EL (cell line): ENCODE results near the gene CUX1.
"Not testable (repeated sequence)": the region's sequence is repeated elsewhere in the genome, so short reads cannot be mapped to it uniquely, and the experiment has no call there.

ENCODE experiments used
- DNase-seq: peaks from one replicate; pipeline ENCODE4 v3.0.0-alpha.2; 2016

CUX1 gene

DNA sequence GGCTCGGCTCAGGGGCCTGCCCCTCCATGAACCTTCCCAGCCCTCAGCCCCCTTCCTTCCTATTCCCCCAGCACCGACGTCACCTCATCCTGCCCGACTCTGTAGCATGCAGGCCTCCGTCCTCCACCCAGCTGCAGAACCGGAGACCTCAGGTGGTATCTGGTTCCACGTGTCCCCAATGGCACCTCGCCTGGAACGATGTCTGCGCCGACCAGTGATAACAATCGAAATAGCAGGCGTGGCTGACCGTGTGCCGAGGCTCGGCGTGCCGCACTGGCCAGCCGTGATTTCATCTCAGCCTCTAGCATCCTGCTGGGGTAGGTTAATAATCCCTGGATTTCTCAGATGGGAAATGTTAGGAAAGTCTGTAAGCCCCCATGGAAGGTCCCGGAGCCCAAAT is 171.7 kb downstream of the CUX1 start:
- DNase-seq: no peak

DNA sequence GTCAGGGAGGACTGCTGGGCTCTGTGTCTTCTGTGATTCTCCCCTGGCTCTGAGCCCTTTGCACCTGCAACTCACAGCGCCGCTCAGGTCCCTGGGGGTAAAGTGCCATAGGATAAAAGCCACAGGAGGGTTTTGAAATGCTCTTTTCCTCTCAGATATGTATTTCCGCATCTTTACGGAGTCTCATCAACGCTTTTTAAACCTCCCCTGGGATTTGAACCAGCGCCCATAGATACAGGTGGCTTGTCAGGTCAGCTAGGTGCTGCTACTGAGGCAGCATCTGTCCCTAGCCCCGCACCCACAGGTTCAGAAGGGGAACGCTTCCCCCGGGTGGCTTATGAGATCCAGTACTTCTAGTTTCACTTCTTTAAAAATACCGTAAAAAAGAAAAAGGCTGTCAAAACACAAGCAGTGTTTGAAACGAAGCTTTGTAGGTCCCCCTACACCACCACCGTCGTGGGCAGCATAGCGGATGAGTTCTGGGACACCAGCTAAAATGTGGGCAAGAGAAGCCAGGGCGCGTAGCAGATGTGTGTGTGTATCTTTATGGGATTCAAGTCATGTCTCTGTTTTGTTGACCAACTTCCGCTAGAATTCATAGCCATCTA is 173.5 kb downstream of the CUX1 start:
- DNase-seq: no peak

DNA sequence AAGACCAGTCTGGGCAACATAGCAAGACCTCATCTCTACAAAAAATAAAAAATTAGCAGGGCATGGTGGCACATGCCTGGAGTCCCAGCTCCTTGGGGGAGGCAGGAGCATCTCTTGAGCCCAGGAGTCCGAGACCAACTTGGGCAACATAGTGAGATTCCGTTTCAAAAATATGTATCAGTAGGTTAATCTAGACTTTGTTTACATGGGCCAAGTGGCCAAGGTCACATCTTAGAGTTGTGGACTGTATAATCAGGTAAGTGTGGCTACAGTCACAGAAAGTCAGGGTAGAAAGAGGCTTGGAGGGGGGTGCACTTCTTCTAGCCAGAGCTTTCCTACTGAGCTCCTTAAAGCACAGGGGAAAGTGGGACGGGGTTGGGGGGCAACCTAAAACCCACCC is 174.4 kb downstream of the CUX1 start:
- DNase-seq: no peak

DNA sequence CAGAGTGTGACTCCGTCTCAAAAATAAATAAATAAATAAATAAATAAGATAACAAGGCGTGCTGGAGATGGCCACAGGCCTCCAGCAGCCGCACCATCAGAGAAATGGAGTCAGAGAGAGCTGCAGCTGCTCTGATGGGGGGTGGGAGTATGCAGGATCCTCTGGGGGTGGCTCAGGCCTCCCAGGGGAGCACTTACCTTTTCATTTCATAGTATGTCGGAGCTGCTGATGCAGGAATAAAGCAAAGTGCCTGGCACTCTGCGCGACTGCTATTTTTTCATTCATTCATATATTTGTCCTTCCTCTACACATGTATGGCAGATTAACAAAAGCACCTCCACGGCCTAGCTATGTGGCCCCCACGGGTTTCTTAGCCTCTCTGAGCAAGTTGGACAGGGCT is 175.9 kb downstream of the CUX1 start:
- no peak for DNase-seq

DNA sequence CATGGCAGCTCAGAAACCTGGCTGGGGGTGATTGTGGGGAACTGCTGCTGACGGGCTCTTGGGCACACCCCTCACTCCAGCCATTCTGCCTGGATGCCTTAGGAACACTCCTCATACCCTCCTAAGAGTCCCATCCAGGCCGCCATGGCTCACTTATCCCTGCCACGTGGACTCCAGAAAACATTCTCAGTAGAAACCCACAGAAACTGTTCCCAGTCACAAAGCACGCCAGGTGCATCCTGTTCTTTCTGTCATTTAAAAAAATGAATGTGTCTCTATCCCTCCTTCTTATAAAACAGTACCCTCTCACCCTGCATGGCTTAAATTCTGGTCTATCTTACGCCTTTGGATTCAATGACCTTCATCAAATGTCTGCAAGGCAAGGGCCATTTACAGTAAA is 177.7 kb downstream of the CUX1 start:
- no peak for DNase-seq

DNA sequence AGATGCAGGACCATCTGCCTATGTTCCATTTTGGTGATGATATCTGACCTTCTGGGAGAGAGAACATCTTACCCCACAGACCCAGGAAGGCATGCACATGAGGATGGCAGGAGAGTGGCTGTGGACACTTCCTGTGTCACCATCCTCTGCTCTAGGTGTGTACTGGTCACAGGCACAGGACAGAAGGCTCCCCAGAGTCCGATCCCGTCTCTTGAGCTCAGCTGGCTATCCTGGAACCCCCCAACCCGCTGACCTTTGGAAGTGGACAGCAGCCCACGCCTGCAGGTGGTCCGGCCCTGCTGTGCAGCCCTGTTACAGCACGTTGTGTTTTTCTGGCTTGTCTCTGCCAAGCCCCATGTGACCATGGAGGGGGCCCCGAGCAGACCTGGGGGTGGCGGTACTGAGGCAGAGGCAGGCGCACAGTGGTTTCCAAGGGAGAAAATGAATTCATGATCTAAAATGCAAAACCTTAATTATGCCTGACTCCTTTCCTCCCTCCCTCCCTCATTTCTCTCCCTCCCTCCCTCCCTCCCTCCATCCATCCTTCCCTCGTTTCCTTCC is 178.8 kb downstream of the CUX1 start:
- no peak for DNase-seq

DNA sequence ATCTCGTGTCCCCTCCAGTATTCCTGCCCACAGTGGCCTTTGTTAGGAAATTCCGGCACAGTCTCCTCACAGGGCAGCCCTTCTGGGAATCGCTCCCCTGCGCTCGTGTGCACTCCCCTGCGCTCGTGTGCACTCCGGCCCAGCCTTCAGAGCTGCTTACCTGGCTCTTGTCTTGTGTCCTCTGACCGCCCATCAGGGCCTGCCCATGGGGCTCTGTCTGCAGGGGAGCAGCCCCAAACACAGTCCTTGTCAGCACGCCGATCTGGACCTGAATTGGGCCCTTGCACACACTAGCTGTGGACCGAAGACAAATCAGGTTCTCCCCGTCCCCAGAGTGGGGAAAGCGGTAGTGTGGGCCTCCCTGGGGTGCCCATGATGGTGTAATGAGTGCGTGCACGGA is 179.4 kb downstream of the CUX1 start:
- DNase-seq: no peak

DNA sequence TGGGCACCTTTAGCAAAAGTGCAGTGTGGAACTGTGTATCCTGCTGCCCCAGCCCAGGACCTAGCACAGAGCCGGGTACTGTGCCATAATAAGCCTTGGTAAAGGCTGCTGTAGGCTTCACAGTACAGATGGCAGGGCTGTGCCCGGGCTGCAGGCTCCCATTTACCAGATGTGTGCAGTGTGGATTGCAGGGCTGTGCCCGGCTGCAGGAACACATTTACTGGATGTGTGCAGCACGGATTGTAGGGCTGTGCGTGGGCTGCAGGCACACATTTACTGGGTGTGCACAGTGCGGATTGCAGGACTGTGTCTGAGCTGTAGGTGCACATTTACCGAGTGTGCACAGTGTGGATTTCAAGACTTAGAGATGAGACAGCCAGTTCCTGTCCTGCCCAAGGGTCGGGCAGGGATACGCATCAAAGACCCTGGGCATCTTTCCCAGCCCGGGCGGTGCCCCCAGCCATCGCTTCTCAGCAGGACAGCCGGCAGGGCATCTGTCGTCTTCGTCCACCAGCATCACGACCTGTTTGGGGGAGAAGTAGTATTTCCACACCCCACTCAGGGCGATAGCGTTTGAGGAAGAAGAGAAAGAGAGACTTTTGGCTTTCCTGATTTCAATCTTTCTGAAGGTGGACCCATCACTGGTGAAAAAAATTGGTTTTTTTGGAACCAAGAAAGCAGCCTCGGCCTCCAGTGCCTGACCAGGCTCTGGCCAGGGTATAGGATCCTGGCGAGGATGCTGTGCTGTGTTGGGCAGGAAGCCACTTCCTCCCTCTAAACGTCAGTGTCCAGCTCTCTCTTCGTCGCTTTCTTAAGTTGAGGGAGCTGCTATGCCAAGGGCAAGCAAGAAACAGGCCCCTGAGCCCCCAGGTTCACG is 180.8 kb downstream of the CUX1 start:
- no peak for DNase-seq

DNA sequence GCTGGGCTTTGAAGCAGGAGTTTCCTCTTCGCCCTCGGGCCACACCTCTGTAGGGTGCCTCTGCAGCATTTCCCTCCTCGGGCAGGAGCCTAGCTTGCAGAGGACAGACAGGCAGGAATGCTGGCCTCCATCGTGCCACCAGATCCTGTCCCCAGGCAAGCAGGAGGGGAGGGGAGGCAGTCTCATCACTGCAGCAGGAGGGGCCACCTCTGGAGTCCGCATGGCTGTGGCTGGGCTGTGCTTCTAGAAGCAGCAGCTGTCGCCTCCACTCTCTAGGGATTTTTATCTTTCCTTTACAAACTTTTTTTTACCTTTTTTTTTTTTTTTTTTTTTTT is 181.4 kb downstream of the CUX1 start:
- no peak for DNase-seq

DNA sequence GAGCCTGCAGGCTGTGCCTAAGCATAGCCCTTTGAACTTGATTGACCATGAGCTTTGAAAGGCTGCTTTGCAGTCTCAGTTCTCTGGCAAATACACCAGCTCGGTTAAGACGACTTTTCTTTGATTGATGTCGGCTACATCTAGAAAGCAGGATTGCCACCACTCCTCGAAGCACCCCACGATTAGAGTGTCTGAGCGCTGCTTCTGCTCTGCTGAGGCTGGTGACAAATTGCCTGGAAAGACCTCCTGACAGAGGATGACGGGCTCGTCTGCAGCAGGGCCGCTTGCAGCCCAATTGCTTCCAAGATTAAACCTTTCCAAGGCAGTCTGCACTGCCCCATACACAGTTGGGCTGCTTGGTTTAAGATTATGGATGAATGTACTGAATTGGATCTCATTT is 182.0 kb downstream of the CUX1 start:
- no peak for DNase-seq

DNA sequence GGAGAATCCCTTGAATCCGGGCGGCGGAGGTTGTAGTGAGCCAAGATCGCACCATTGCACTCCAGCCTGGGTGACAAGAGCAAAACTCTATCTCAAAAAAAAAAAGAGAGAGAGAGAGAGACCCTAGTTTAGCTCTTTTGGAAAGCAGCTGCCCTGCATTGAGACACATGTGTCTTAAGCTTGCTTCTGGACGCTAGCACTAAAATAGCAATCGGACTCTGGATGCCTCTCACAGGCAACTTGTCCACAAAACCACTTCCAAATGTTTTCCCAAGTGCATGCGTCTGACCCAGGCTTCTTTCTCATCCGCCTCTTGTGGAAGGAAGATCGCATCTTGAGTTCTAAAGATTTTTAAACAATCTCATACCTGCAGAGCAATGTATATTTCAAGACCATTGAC is 182.7 kb downstream of the CUX1 start:
- no peak for DNase-seq

DNA sequence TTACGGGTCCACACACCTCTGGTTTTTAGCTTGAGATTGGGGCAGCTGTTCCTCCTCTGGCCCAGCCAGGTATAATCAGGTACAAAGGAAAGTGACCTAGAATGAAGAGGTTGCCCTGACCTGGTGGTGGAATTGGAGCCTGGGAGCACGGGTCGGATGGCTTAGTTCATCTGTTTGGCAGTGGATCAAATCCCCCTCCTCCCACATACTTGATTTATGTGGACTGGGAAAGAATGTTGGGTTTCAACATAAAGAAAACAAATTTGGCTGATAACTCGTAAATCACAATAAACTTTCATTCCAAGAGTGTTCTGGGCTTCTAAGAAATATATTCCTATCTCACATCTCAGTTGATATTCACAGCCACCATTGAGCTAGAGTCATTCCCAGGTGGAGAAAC is 186.8 kb downstream of the CUX1 start:
- DNase-seq: peak; percentile 36

DNA sequence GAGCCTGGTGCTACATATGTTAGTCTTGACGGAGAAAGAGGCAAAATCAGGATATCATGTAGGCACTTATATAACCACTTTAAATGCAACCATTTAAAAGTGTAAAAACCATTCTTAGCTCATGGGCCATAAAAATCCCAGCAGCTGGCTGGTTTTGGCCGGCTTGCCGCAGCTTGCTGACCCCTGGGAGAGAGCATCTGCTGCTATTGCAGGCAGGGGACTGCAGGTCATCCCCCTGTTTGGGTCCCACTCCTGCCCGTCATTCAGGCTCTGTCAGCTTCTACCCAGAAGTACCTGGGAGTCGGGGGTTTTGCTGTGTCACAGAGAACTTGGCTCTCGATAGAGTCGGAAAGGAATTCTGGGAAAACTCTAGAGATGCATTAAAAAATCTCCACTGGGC is 187.4 kb downstream of the CUX1 start:
- DNase-seq: no peak

DNA sequence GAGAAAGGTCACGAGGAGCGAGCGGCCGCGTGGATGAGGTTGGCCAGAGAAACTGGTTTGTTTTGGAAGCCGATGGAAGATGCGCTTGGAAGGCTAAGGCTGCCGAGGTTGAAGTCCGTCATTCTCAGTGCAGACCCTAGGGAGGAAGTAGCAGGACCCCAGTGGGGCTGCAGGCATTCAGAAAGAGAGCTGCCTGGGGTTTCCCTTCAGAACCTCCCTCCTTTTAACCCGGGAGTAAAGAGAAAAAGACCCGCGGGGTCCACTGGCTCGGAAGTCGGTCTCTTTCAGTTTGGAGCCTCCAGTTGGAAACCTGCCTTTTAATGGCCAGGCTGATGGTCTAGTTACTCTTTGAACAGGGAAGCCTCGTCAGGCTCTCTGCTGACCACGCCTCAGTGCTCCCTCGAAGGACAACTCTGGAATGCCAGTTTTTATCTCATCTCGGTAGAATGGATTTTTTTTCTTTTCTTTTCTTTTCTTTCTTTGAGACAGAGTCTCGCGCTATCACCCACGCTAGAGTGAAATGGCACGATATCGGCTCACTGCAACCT is 188.6 kb downstream of the CUX1 start:
- DNase-seq: no peak

DNA sequence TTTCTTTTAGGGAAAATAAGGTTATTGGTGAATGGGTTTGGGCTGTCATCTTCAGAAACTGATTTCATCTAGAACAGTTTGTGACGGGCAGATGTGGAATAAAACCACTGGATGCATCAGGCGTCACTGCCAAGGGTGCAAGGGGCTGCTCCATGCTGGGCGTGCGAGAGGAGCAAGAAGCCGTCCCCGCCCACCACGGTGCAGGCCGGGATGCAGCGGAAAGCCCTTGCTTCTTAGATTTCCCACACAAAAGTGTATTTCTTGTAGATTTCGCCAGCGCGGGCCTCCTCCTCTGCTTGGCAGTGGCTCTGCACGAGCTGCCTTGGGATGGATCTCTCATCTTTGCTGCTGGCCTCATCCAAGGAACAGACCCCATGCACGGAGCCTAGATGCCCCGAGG is 189.3 kb downstream of the CUX1 start:
- no peak for DNase-seq

DNA sequence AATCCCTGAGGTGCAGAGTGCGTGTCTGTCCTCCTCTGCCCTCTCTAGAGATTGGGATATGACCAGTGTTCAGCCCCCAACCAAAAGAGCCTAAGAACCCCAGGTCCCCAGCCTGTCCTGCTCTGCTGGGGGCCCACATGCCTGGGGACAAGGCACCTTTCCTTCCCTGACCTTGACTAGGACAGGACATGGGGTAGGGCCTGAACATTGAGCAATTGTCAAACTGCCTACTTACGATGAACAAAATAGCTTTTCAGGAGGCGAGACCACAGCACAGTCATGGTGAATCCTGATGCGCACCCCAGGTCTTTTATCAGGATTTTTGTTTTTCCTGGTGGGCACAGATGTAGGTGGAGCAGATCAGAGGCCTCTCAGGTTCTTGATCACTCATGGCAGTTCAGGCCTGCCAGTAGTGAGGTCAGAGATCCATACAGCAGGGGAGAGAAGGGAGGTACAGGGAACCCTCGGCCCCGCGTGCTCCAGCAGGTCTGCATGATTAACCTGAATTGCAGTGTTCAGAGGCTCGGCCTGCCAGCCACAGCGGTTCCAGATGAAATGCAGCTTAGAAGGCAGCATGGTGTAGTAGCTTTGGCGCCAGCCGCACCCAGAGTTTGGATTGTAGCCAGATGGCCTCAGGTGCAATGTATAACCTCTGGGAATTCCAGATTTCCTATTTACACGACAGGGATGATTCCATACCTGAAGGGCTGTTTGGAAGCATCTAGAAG is 191.3 kb downstream of the CUX1 start:
- no peak for DNase-seq

DNA sequence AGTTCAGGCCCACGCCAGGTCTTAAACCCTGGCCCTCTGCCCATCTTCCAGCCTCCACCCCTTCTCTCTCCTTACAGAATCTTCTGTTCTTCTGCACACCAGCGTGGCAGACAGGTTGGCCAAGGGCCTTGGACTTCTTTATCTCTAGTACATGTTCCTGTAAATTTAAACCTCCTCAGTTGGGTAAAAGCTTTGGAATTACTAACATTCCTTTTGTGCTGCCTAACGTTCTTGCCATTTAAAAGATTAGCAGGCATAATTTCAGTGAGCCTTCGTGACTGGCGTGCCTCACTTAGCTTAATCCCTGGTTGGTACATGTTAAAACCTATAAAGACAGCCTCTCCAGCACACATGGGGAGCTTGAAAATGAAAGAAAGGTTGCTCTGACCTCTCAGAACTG is 192.2 kb downstream of the CUX1 start:
- DNase-seq: peak; percentile 23

DNA sequence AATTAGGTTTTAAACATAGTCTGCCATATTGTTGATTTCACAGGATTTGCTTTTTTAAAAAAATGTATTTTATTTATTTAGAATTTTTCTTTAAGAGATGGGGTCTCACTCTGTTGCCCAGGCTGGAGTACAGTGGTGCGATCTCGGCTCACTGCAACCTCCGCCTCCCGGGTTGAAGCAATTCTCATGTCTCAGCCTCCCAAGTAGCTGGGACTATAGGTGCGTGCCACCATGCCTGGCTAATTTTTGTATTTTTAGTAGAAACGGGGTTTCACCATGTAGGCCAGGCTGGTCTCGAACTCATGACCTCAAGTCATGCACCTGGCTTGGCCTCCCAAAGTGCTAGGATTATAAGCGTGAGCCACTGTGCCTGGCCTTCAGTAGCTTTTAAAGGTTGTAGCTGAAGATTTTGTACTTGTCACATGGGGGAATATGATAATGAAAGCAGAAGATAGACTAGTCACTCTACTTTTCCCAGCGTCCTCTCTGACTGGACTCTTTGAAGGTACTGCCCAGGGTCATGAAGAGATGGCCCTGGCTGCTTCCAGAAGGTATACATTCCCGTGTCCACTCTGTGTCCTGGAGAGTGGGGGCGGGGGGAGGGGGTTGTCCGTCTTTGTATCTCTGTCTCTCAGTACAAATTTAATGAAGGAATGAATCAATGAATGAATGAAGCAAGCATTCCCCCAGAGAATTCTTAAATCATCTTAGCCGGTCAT is 194.8 kb downstream of the CUX1 start:
- not testable (repeated sequence) for DNase-seq

DNA sequence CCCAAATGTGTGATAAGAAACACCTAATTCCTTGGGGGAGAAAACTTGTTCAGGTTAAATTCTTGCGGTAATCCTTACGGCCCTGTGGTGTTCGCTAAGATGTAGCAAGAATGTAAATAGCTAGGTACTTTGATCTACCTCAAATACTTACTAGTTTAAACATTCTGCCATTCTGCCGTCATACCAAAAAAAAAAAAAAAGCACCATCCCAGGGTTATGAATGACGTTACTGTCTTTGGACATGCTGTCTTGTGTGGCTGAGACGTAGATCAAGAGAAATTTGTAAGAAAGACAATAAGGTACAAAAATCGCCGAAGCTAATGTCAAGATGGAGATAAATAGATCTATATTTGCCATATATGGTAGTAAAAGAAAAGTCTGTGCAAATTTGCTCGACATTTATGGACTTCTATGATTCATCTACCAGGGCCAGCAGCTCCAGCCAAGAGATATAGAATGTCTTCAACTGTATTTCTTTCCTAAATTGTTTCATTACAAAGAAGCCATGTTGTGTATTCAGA is 195.6 kb downstream of the CUX1 start:
- DNase-seq: no peak

DNA sequence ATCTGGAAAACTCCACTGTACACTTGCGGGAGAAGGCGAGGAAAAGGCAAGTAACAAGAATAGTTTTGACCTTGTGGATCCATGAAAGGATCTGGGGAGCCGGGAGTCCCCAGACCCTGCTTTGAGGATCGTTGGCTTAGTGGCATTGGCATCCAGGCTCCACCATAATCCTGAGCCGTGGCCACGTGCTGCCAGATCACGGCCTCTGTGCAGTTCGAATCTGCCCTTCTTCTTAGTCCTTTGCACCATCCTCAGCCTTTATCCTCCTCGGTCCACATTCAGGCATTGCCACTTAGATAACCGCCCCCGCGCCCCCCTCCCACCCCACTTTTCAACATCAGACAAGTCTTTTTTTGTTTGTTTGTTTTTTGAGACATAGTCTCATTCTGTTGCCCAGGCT is 201.4 kb downstream of the CUX1 start:
- DNase-seq: no peak

DNA sequence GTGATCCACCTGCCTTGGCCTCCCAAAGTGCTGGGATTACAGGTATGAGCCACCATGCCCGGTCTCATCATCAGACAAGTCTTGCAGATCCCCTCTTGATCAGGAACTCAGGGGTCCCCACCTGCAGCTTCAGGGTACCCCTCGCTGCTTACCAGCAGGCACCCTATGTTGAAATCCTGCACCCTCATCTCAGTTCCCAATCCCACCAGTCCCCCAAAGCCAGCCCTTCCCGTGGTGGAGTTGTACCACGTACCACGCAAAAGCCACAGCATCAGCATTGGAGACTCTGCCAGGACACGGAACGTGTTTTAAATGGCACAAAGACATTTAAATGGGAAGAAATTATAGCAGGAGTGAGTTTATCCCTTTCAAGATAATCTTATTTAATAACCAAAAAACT is 202.0 kb downstream of the CUX1 start:
- DNase-seq: no peak

DNA sequence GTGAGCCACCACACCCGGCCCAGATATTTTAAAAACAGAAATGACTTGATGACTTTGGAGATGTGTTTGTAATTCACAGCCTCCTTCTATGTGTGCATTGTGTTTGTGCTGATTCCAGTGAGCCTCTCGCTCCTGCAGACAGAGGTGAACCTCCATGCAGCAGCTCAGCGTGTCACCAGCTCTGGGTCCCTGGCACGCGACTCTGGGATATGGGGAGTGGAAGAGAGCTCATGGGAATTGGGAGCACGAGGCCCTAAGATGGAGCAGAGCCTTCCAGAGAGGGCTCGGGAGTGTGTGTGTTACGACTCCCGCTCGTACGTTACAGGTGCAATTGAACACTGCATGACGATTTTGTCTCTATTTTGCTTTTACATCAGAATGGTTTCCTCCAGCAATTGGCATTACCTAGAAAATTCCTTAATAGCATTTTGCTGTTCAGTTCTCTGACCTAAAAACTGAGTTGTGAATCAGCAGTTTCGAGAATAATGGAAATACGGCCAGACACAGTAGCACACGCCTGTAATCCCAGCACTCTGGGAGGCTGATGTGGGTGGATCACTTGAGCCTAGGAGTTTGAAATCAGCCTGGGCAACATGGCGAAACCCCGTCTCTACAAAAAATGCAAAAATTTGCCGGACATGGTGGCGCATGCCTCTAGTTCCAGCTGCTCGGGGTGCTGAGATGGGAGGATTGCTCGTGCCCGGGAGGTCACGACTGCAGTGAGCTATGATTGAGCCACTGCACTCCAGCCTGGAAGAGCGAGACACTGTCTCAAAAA is 204.6 kb downstream of the CUX1 start:
- DNase-seq: no peak
